HEK293 (cell line): ENCODE data around the gene MYMK.
A peak's percentile ranks its signal among the peaks of the same experiment; 100 is the strongest.

Source experiments
- CTCF ChIA-PET: fragments of 350-600 bp; formaldehyde crosslinking; extraction: SDS; loops from one replicate; lab custom pipeline; 2021; ENCODE audit warnings: antibody characterized with exemption; lab: Yijun Ruan, JAX
- POLR2A ChIA-PET: fragments of 300-600 bp; formaldehyde crosslinking; extraction: SDS; loops from one replicate; lab custom pipeline; 2020; ENCODE audit warnings: antibody characterized with exemption, inconsistent platforms; lab: Yijun Ruan, JAX
- H3K27ac ChIP-seq: fragments of 200-500 bp; sonication (Bioruptor generic); 2 replicates; pipeline ENCODE4 v1.5.1; 2014; ENCODE audit warnings: low read depth, low read length, control low read depth, inconsistent platforms; ENCODE audit errors: extremely low read depth
- H3K36me3 ChIP-seq, 2 experiments: fragments of 200-500 bp in 1 of 2; sonication (Bioruptor generic) in 1 of 2; 1 replicate in 1 of 2; 2 replicates in 1 of 2; pipeline ENCODE4 v1.5.1; 2014 to 2017; ENCODE audit warnings: inconsistent platforms in 2 of 2, low read length in 2 of 2; ENCODE audit not compliant: control insufficient read depth in 2 of 2, insufficient read depth in 1 of 2
- H3K4me1 ChIP-seq: fragments of 200-500 bp; sonication (Bioruptor generic); 2 replicates; pipeline ENCODE4 v1.5.1; 2014; ENCODE audit warnings: mild to moderate bottlenecking, low read length, inconsistent platforms; ENCODE audit not compliant: control insufficient read depth, insufficient read depth
- H3K4me3 ChIP-seq: 2 replicates; pipeline ENCODE4 v1.5.1; 2011; ENCODE audit warnings: low read depth, mild to moderate bottlenecking, control low read depth, low read length, moderate library complexity
- H3K9me3 ChIP-seq: fragments of 200-500 bp; sonication (Bioruptor generic); 2 replicates; pipeline ENCODE4 v1.5.1; 2014; ENCODE audit warnings: low read depth, low read length, inconsistent platforms; ENCODE audit not compliant: control insufficient read depth, insufficient read depth
- MZF1 ChIP-seq: fragments of 450-650 bp; formaldehyde crosslinking; IDR thresholded peaks from 2 replicates; pipeline ENCODE4 v1.5.1; 2017; ENCODE audit warnings: missing biosample characterization, missing genetic modification characterization, borderline replicate concordance
- SCRT2 ChIP-seq: fragments of 450-650 bp; formaldehyde crosslinking; IDR thresholded peaks from 2 replicates; pipeline ENCODE4 v1.5.1; 2016; ENCODE audit warnings: missing biosample characterization, missing genetic modification characterization
- WT1 ChIP-seq: fragments of 450-650 bp; formaldehyde crosslinking; IDR thresholded peaks from 2 replicates; pipeline ENCODE4 v1.5.1; 2016; ENCODE audit warnings: missing biosample characterization, missing genetic modification characterization
- ZBTB1 ChIP-seq: fragments of 450-650 bp; formaldehyde crosslinking; IDR thresholded peaks from 2 replicates; pipeline ENCODE4 v1.5.1; 2016; ENCODE audit warnings: missing biosample characterization, missing genetic modification characterization
- ZNF16 ChIP-seq: fragments of 450-650 bp; formaldehyde crosslinking; IDR thresholded peaks from 2 replicates; pipeline ENCODE4 v1.5.1; 2016; ENCODE audit warnings: low read depth, missing biosample characterization, missing genetic modification characterization
- ZNF24 ChIP-seq: fragments of 450-650 bp; formaldehyde crosslinking; IDR thresholded peaks from 2 replicates; pipeline ENCODE4 v1.5.1; 2016; ENCODE audit warnings: missing biosample characterization, missing genetic modification characterization
- ZNF341 ChIP-seq: fragments of 450-650 bp; formaldehyde crosslinking; IDR thresholded peaks from 2 replicates; pipeline ENCODE4; 2016; ENCODE audit warnings: low read depth, missing biosample characterization, missing genetic modification characterization
- ZNF404 ChIP-seq: fragments of 450-650 bp; formaldehyde crosslinking; IDR thresholded peaks from 2 replicates; pipeline ENCODE4 v1.5.1; 2017; ENCODE audit warnings: missing biosample characterization, missing genetic modification characterization
- ZNF473 ChIP-seq: fragments of 450-650 bp; formaldehyde crosslinking; IDR thresholded peaks from 2 replicates; pipeline ENCODE4 v1.5.1; 2017; ENCODE audit warnings: missing biosample characterization, missing genetic modification characterization
- ZNF571 ChIP-seq: fragments of 450-650 bp; formaldehyde crosslinking; IDR thresholded peaks from 2 replicates; pipeline ENCODE4 v1.5.0; 2017; ENCODE audit warnings: missing biosample characterization, missing genetic modification characterization
- TF ChIP-seq, protein P1 (sequence below): fragments of 450-650 bp; formaldehyde crosslinking; IDR thresholded peaks from 2 replicates; pipeline ENCODE4 v1.5.0; 2017; ENCODE audit warnings: missing biosample characterization, missing genetic modification characterization, borderline replicate concordance
- TF ChIP-seq, protein P2 (sequence below): fragments of 450-650 bp; formaldehyde crosslinking; optimal IDR thresholded peaks from 2 replicates; pipeline ENCODE3; 2016; ENCODE audit warnings: missing biosample characterization, mild to moderate bottlenecking, missing genetic modification characterization
- TF ChIP-seq, protein P3 (sequence below): fragments of 450-650 bp; formaldehyde crosslinking; IDR thresholded peaks from 2 replicates; pipeline ENCODE4 v1.5.1; 2016; ENCODE audit warnings: missing biosample characterization, missing genetic modification characterization, low read depth
- TF ChIP-seq, protein P4 (sequence below): fragments of 450-650 bp; formaldehyde crosslinking; IDR thresholded peaks from 2 replicates; pipeline ENCODE4 v1.5.1; 2016; ENCODE audit warnings: missing biosample characterization, missing genetic modification characterization
- TF ChIP-seq, protein P5 (sequence below): fragments of 450-650 bp; formaldehyde crosslinking; IDR thresholded peaks from 2 replicates; pipeline ENCODE4 v1.5.1; 2016; ENCODE audit warnings: missing biosample characterization, missing genetic modification characterization

MYMK gene

DNA sequence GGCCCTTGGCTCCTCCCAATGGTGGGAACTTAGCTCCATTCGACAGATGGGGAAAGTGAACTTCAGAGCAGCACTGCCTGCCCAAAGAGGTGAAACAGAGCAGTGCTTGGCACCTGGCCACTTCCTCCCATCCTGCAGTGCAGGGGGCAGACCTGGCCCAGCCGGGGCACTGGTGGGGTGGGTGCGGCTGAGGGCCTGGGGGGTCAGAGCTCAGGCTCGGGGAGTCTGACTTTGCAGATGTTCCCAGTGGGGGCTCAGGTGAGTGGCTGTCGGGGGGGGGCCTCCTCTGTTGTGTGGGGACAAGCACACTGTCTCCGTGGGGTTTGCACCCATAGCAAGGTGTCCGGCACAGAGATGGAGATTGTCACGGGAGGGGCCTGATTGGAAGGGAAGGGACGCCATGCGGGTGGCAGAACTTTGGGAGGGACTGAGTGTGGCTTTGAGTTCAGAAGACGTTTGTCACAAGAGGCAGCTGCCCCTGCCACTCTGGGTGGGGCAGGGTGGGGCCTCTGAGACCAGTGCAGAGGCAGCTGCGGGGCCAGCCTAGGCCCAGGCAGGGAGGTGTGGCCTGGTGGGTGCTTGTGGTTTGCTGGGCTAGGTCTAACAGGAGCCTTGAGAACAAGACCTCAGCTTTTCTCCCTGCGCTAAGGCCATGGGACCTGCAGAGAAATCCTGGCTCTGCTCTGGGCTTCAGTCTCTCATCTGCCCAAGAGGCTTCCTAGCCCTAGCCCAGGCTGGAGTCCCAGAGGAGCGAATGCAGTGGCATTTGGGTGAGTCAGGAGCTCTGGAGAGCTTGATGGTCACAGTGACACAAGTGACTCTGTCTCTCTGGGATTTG lies 2.5 kb downstream of the MYMK start (continued):
- TF ChIP-seq ZNF341 (tag by site-specific recombination), result no peak
- TF ChIP-seq, protein P1, sequence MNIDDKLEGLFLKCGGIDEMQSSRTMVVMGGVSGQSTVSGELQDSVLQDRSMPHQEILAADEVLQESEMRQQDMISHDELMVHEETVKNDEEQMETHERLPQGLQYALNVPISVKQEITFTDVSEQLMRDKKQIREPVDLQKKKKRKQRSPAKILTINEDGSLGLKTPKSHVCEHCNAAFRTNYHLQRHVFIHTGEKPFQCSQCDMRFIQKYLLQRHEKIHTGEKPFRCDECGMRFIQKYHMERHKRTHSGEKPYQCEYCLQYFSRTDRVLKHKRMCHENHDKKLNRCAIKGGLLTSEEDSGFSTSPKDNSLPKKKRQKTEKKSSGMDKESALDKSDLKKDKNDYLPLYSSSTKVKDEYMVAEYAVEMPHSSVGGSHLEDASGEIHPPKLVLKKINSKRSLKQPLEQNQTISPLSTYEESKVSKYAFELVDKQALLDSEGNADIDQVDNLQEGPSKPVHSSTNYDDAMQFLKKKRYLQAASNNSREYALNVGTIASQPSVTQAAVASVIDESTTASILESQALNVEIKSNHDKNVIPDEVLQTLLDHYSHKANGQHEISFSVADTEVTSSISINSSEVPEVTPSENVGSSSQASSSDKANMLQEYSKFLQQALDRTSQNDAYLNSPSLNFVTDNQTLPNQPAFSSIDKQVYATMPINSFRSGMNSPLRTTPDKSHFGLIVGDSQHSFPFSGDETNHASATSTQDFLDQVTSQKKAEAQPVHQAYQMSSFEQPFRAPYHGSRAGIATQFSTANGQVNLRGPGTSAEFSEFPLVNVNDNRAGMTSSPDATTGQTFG (tag by site-specific recombination), result no peak
- no peak for TF ChIP-seq WT1
- no peak for TF ChIP-seq ZNF404 (tag by site-specific recombination)
- TF ChIP-seq MZF1 (tag by site-specific recombination), result no peak
- no peak for TF ChIP-seq ZNF571 (tag by site-specific recombination)
- TF ChIP-seq, all 188 proteins: peak for 3

DNA sequence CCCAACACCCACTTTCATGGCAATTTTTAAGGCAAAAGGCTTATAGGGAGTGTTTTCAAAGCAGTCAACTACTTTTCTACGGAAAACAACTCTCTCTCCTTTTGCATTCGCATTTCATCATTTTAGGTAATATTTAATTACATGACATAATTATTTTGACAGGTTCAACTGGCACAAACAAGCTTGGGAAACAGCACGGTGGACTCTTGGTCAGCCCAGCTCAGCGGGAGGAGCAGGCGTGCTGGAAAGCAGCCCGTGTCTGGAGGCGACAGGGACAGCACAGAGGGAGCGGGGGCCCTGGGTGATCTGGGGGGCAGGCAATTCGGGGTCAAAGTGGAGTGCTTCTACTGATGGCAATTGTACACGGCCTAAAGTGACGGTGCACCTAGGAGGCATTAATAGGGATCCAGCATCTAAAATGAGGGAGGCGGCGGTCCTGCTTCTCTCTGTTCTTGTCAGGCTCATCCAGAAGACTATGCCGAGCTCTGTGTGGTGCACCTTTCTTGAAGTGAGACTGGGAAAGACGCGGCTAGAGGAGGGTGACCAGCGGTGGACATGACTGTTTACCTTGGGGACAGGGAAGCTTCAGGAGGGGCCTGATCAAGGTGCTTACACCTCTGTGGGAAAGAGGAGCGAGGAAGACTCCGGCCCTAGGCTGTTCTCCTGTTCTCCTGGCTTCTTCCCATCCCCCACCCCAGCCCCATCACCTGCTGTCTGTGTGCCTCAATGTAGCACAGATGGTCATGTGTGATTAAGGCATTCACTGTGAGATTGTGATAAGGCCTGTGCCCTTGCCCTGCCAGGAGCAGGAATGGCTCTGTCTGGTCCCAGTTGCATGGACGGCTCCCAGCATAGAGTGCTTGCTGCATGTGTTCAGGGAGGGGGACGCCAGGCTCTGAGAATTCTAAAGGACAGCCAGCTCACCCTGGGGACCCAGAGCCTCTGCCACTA lies 3.4 kb downstream of the MYMK start:
- H3K36me3 ChIP-seq, result no peaks in the 10 kb centered on the region
- ChIA-PET CTCF (interaction anchor here (0.6 to 0.8 kb wide), 4 partner anchors 9 to 647 kb away, joined by 3 read pairs; no protein-coding TSS in a partner anchor), POLR2A (no interaction called here)
- no peak overlapping the region for H3K4me3 ChIP-seq
- TF ChIP-seq, protein P2, sequence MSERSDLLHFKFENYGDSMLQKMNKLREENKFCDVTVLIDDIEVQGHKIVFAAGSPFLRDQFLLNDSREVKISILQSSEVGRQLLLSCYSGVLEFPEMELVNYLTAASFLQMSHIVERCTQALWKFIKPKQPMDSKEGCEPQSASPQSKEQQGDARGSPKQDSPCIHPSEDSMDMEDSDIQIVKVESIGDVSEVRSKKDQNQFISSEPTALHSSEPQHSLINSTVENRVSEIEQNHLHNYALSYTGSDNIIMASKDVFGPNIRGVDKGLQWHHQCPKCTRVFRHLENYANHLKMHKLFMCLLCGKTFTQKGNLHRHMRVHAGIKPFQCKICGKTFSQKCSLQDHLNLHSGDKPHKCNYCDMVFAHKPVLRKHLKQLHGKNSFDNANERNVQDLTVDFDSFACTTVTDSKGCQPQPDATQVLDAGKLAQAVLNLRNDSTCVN (tag by site-specific recombination), result no peak
- TF ChIP-seq, protein P3, sequence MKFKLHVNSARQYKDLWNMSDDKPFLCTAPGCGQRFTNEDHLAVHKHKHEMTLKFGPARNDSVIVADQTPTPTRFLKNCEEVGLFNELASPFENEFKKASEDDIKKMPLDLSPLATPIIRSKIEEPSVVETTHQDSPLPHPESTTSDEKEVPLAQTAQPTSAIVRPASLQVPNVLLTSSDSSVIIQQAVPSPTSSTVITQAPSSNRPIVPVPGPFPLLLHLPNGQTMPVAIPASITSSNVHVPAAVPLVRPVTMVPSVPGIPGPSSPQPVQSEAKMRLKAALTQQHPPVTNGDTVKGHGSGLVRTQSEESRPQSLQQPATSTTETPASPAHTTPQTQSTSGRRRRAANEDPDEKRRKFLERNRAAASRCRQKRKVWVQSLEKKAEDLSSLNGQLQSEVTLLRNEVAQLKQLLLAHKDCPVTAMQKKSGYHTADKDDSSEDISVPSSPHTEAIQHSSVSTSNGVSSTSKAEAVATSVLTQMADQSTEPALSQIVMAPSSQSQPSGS (tag by site-specific recombination), result 0 out of 2 replicates have a peak, but pooled peaks have one; percentile 9
- H3K27ac ChIP-seq, result no peak overlapping the region
- H3K4me1 ChIP-seq, result no peaks in the 10 kb centered on the region
- H3K9me3 ChIP-seq, result no peaks in the 10 kb centered on the region

DNA sequence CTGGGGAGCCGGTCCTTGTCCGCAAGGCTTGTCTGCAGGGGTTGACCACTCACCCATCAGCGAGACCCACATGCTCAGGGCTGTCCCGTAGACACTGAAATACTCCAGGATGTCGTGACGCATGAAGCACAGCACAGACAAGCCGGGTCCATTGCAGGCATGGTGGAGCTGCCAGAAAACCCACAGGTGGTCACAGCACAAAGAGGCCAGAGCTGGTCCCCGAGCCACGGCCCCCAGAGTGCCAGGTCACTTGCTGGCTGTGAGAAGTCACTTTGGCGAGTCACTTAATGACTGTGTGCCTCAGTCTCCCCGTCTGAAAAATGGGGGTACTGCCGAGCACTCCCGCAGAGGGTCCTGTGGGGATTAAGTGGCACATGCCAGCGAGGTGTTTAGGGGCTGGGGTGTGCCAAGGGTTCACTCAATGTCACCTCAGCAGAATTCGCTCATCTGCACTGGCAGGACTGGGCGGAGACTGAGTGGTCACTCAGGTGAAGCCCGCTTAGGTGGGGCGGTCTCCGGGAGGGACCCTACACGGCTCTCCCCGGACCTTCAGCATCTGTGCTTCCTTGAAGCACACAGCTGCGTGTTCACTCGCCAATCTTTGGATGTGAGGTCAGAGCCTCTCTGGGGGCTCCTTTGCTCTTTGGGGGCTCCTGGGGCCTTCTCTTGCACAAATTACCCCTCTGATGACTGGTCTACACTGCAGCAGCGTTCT lies 4.5 kb downstream of the MYMK start:
- POLR2A ChIA-PET, result no interaction called here
- no peak for TF ChIP-seq ZNF16 (tag by site-specific recombination)
- no peak for TF ChIP-seq ZNF24 (tag by site-specific recombination)
- peak; percentile 58; the same call in 1 of the 2 replicates for TF ChIP-seq SCRT2
- TF ChIP-seq, protein P4, sequence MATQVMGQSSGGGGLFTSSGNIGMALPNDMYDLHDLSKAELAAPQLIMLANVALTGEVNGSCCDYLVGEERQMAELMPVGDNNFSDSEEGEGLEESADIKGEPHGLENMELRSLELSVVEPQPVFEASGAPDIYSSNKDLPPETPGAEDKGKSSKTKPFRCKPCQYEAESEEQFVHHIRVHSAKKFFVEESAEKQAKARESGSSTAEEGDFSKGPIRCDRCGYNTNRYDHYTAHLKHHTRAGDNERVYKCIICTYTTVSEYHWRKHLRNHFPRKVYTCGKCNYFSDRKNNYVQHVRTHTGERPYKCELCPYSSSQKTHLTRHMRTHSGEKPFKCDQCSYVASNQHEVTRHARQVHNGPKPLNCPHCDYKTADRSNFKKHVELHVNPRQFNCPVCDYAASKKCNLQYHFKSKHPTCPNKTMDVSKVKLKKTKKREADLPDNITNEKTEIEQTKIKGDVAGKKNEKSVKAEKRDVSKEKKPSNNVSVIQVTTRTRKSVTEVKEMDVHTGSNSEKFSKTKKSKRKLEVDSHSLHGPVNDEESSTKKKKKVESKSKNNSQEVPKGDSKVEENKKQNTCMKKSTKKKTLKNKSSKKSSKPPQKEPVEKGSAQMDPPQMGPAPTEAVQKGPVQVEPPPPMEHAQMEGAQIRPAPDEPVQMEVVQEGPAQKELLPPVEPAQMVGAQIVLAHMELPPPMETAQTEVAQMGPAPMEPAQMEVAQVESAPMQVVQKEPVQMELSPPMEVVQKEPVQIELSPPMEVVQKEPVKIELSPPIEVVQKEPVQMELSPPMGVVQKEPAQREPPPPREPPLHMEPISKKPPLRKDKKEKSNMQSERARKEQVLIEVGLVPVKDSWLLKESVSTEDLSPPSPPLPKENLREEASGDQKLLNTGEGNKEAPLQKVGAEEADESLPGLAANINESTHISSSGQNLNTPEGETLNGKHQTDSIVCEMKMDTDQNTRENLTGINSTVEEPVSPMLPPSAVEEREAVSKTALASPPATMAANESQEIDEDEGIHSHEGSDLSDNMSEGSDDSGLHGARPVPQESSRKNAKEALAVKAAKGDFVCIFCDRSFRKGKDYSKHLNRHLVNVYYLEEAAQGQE (tag by site-specific recombination), result no peak
- TF ChIP-seq, protein P5, sequence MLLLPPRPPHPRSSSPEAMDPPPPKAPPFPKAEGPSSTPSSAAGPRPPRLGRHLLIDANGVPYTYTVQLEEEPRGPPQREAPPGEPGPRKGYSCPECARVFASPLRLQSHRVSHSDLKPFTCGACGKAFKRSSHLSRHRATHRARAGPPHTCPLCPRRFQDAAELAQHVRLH, result no peak
- no peak for TF ChIP-seq ZNF473 (tag by site-specific recombination)
- TF ChIP-seq ZBTB1 (tag by site-specific recombination), result no peak

More for the DNA sequence above, 4.5 kb downstream of the MYMK start:
- CTCF ChIA-PET, result interaction anchor here (0.6 kb wide), 1 partner anchor 646 kb away, joined by 3 read pairs; no protein-coding TSS in a partner anchor
- no peaks in the 10 kb centered on the region for H3K36me3 ChIP-seq
- no peaks in the 10 kb centered on the region for H3K9me3 ChIP-seq
- no peak overlapping the region for H3K27ac ChIP-seq
- no peaks in the 10 kb centered on the region for H3K4me1 ChIP-seq
- H3K4me3 ChIP-seq, result no peak overlapping the region
